NK-92 (cell line): ENCODE data around the gene ITPA.
A peak's percentile ranks its signal among the peaks of the same experiment; 100 is the strongest.
"Not testable (repeated sequence)": the region's sequence is repeated elsewhere in the genome, so short reads cannot be mapped to it uniquely, and the experiment has no call there.

Experiments
- DNase-seq: peaks from one replicate; lab custom pipeline; 2025; ENCODE audit not compliant: unreplicated experiment; lab: John Stamatoyannopoulos, UW

ITPA gene

DNA sequence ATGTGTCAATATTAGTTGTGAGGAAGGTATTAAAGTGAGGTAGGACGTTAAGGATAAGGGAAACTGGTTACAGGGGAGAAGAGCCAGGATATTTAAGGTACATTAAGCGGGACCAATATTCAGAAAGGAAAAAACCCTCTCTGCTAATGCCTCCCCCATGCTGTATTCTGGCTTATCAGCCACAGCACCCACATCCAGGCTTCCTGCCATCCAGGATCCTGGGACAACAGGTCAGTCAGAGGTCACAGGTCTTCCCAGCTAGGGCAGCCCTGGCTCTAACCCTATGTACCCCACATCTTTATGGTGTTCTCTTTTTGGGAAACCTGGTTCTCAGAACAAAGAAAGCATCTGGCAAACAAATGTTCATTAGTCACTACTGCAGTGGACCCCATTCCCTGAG is 10.1 kb upstream of the ITPA start:
- DNase-seq: no peak

DNA sequence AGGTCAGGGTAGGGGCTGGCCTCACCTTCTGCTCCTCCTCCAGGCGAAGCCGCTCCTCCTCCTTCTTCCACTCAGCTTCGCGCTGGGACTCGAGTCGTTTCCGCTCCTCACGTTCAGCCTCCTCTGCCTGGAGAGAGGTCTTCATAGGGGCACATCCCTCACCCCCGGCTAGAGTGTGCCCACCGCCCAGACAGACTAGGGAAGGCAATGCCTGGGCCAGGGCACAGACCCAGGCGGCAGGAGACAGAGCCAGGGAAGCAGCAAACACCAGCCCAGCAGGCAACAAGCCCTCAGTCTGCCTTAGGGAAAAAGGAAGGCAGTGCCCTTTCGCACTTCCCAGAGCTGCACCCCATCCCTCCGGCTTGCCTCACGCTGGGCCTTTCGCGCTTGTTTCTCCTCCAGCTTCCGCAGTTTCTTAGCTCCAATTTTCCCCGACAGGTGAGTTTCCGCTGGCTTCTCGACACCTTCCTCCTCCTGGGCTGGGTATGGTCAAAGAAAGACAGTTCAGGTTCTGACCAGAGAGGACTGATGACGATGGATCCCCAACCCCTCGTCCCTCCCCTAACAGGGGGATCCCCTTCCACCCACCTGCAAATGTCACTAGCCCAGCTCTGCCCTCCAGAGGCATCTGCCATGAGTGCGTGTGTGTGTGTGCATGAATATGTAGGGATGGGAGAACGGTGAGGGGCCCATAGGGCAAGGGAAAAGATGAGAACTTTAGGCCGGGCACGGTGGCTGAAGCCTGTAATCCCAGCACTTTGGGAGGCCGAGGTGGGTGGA is 9.1 kb upstream of the ITPA start:
- no peak for DNase-seq

DNA sequence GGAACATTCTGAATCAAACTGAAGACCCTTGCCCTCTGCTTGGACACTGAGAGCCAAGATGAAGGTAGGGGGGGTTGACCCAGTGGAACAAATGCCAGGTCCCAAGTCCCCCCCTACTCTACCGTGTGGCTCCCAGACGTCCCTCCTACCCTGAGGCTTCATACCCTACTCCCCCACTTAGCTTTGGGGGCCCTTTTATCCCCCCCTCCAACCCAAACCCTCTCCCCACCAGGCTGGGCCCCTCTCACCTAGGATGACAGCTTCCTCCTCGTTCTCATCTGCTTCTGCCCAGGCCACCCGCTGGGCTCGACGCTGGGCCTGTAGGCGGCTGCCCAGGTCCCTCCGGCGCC is 6.4 kb upstream of the ITPA start:
- no peak for DNase-seq

DNA sequence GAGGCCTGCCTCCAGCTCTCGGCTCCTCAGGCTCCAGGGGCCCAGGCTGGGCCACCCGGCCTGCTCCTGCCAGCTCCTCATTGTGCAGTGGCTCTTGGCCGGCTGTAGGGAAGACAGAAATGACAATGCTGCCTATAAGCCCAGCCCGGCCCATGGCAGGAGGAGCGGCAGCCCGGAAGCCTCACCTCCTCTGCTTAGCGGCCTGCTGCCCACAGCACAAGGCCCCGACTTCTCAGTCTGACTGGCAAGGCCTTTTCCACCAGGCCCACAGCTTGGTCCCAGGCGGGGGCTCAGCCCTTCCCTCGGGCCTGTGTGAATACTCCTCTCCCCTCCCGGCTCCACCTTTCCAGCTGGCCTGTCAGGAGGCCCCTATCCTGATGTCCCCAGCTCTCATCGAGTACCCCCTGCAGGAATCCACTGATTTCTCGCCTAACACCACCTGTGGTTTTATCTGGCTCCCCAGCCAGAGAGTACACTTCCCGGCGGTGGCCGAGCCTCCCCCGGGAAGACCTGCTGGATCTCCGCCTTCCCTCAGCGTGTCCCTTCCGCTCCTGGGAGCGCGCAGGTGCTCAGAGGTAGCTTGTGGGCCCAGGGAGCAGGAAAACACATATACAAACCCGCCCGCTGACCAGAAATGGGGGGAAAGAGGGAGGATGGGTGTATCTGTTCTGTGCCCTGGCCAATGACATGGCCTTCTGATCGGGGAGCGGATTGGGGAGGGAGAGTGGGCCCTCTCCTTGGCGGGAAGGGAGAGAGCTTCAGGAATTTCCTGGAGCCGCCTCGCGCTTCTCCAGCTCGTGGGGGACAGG is 5.8 kb upstream of the ITPA start:
- no peak for DNase-seq

DNA sequence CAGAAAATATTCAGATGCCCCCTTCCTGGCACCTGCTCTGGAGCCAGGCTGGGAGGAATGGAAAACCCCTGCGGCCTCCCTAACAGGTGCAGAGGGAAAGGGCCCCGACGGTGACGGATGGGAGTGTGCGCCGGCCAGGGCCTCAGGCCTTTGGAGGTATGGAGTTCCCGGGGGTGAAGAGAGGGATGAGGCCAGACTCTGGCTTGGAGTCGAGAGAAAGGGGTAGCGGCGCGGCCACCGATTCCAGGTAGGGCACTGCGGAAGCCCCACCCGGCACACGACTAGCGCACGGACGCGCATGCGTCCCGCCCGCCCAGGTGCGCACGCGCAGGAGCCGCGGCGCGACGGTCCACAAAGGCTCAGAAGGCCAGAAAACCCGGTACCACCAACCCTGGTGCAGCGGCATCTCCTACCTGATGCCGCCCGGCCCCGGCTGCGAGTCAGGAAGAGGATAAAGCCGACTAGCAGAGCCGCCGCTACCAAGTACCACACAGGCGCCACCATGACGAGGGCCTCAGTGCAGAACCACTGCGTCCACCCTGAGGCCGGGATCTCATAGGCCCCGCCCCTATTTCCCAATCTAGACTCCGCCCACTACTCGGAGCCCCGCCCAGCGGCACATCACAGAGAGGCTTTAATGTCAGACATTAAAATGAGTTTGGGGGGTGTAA is 5.0 kb upstream of the ITPA start, which contains the start of gene DDRGK1:
Gene DDRGK1 (minus strand): TSS at position 559 of the 671 bp plus-strand sequence. CDS start 55 bp downstream, at position 504.
- peak; percentile 41 for DNase-seq

DNA sequence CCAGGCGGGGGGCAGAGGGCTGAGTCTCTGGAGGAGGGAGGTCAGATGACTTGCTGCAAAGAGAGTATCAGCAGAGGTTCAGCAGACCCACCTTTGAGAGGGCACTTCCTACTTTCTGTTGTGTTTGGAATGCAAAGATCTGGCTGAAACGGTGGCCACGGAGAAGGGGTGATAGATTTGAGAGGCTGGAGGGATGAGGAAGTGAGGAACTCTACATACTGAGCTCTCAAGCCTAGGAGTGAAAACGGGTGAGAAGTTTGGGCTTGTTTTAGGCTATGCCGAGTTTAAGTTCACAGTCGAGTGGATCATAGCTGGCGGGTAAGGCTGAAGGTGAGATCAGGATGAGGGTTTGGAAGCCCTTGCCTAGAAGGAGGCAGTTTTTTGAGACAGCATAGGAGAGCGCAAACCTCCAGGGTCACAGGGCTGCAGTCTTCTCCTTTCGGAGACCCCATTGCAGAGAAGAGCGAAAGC is 477 bp upstream of the ITPA start:
- DNase-seq: no peak

DNA sequence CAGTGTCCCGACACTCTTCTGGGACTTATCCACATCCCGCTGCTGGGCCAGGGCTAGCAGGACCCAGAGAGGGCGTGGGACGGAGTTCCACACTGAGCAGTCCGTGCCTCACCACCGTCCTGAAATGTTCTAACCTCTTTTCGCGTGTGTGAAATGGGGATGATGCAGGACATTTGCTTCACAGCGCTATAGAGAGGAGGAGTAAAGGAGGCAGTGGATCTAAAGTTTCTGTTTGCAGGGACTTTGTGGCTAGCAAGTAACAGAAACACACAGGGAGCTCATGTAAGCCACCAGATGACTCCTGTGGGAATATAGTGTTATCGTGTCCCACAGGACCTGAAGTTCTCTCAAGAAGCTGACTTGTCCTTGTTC is 634 bp downstream of the ITPA start:
- DNase-seq: no peak

DNA sequence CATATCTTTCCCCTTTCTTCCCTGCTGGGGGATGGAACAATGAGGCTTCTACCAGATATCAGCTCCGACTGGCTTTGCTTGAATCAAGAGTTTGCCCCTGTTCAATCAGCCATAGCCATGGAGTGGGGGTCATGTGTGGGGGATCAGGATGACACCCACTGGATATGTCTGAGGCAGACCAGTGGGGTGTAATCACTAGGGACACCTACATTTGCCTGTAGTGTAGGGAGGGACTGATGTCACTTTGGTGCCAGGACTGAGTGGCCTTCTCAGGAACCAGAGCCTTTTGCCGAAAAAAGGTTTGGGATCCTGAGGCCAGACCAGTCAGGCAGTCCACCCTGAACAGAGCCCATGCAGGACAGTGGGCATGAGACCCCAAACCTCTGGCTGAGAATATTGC is 1.0 kb downstream of the ITPA start:
- no peak for DNase-seq

DNA sequence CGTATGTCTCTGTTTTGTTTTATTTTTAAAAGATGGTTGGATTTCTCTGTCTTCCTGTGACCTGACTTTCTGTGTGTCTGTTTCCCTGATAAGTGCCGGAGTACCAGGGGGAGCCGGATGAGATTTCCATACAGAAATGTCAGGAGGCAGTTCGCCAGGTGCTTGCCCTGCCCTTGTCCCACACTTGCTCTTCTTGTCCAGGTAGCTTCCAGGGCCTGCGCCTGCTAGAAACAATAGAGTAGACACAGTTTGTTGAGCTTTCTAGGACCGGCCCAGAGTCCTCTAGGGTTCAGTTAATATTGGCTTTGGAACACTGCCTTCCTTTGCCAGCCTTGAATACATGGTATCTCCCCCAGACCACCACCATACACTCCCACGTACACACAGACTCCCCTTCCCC is 3.9 kb downstream of the ITPA start:
- DNase-seq: no peak

DNA sequence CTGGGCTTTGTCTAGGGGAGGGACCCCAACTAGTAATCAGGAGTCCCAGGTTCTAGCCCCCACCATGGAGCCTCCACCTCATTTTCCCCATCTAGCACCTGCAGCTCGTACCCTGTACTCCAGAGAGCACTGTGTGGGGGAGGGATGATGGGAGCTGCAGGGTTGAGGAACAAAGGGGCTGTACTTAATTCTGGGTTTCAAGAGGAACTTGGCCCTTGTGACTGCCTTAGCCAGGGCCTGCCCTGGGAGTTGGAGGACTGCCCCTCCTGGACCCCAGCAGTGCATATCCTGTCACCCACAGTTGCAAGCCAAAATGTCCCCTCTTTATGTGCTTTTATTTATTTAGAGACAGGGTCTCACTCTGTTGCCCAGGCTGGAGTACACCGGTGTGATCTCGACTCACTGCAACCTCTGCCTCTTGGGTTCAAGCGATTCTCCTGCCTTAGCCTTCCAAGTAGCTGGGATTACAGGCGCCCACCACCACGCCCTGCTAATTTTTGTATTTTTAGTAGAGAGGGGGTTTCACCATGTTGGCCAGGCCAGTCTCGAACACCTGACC is 6.1 kb downstream of the ITPA start:
- not testable (repeated sequence) for DNase-seq

DNA sequence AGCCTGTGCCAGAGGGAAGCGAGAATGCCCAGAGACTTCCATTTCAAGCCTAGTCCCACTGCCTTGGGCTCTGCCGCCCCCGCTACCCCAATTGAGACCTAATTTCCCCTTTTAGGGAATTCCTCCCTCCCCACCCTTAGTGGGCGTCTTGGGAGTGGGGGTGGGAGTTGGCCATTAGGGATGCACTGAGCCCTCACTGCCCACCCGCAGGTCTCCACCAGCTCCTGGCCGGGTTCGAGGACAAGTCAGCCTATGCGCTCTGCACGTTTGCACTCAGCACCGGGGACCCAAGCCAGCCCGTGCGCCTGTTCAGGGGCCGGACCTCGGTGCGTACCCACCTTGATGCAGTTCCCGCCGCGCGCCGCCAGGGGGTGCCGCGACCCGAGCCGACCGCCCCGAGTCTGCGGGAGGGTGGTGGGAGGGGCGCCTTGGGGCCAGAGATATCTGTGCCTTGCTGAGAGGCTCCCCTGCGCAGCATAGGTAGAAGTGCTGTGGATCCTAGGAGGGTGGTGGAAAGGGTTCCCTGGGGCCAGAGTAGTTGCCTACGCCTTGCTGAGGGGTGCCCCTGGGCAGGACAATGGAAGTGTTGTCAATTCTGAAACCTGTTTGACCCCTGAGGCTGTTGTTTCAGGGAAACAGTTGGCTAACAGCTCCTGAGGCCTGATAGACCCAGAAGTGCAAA is 9.2 kb downstream of the ITPA start:
- no peak for DNase-seq

DNA sequence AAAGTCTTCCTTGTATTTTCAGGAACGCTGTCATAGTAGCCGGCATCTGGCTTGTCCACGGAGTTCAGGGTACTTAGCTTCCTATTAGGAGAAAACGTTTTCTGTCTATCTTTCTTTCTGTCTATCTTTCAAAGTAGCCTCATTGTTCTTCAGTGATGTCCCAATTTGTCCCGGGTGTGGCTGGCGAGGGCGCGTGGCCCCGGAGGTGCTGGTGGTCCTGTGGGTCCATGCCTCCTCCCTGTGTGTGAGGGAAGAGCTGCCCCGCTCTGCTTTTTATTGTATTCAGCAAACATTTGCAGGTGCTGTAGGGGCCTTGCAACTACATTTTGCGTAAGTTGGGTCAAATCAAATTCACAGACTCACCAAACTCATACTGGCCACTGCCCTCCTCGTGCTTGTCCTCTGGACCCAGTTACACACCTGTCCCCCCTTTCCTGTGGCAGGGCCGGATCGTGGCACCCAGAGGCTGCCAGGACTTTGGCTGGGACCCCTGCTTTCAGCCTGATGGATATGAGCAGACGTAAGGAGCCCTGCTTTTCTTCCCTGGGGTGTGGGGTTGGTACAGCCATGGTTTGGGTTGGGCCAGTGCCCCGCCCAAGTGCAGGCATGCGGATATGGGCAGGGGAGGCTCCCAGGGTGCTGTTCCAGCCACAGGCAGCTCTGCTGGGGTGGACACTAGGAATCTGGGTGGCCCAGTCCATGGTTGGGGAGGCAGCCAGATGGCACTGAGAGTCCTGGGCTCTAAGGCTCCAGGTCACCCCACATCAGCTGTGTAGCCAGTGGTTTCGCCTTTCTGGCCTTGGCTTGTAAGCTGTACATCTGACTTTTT is 12.3 kb downstream of the ITPA start:
- no peak for DNase-seq

DNA sequence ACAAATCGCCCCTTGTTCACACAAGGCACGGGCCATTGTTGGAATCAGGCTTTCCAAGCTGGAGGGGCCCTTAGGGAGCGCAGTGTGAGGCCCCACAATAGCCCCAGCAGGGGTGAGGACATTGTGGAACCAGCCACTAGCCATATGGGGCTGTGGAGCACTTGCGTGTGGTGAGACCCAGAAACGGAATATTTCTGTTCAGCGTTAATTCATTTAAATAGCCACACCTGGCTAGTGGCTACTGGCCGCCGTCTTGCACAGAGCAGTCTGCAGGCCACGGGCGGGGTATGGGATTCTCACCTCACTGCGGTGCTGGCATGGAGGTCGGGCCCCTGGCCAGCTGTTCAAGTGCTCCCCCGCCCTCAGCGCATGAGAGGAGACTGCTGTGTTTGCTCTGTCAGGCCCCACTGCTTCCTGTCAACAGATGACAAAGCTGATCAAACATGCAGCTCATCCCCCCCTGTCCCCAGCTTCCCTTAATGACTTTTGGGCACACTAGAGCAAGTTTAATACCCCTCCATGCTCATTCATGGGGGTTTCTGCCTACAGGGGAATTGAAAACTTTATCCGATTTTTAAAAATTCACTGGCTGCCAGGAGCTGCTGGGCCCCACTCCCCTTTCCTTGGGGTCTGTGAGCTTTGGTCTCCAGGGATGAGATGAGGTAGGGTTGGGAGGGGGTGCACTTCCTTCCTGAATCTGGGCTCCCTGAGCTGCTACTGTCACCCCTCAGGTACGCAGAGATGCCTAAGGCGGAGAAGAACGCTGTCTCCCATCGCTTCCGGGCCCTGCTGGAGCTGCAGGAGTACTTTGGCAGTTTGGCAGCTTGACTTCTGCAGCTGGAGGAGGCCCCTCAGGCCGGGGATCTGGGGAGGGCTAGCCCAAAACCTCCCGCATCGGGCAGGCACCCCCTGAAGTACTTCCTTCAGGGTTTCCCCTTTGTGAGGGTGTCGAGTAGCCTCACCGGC is 13.6 kb downstream of the ITPA start:
- no peak for DNase-seq

DNA sequence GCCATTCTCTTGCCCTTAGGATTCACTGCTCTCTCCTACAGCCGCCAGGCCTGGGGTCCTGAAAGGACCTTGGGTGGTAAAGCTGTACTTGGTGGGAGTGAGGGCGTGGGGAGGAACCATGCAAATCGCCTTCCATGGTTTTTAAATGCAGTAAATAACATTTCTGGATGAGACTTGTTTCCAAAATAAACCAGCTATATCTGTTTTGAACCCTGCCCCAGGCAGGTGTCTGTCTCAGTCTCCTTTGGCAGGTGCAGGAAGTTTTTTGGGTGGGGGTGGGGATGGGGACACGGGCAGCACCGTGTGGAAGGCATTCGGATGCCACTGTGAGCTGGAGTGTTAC is 14.3 kb downstream of the ITPA start:
- DNase-seq: no peak

DNA sequence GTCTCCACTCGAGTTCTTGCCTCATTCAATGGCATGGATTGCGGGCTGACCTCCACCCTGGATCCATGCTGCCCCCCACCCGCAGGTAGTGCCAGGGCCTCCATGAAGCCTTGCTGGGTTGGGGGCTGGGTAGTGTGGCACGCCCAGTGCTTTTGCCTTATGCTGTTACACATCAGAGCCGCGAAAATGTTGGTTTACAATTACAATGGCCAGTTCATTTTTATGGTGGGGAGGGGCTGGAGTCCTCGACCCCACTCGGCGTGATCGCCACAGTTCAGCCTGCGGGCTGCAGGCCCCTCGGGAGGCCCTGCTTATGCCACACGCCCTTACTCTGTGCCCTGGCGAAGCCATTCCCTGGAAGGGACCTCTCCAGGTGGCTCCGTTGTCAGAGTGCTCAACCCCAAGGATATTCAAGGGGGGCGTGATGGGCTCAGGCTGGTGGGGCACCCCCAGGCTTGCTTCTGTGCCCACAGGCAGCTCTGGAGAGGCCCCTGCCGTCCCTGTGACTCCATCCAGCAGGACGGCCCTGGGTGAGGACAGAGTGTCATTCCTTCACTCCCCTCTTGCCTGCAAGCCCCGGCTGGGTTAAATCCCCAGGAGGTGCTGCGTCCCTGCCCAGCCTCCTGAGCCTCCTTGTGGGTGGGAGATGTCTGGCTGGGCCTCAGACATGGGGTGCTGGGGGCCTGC is 14.8 kb downstream of the ITPA start:
- no peak for DNase-seq

DNA sequence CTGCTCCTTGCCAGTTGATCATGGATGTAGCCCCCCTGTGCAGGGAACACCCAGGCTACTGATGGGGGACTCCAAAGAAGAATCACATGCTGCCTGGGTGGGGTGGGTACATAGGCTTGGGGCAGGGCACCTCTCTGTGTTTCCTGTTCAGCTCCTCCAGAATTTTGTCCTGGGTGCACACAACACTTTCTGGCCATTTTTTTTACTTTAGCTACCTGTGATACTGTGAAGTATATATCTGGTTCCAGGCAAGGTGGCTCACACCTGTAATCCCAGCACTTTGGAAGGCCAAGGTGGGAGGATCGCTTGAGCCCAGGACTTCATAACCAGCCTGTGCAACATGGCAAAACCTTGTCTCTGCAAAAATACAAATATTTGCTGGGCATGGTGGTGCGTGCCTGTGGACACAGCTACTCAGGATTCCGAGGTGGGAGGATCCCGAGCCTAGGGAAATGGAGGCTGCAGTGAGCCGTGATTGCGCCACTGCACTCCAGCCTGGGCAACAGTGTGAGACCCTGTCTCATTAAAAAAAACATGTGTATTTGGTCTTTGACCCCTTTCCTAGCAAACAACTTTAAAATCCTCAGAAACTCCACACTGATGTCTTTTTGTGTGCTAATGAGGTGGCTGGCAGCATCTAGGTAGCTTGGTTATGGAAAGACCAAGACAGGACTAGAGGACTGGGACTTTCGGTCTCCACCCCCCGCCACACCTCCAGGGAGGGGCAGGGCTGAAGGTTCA is 15.6 kb downstream of the ITPA start:
- no peak for DNase-seq

DNA sequence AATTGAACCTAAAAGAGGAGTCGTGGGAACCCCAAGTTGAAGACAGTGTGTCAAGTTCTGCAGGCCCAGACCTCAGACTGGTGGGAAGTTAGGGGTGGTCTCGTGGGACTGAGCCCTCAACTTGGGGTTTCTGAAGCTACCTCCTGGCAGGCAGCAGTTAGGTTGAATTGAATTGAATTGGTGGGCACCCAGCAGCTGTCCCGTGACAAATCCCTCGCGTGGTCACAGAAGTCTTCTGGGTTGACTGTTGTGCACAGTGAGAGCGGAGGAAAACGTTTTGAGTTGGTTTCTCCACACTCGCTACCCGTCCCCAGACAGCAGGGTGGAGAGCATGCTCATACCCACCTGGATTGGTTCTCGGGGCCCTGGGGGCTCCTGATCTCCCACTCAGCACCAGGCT is 16.8 kb downstream of the ITPA start:
- no peak for DNase-seq

DNA sequence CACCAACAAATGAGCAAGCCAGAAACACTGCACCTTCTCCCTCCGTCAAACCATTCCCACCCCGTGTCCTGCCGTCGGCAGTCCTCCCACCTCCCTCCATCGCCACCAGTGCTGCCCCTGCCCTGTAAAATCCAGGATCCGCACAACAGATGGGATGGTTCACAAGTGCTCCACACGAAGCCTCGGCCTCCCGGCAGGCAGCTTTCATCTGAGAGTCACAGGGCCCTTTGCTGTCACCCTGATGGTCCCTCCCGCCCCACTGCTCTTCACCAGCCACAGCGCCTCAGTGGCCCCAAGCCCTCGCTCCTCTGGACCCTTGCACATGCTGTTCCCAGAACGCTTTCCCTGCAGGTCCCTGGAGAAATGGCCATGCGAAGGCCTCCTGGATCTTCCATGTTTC is 17.6 kb downstream of the ITPA start:
- DNase-seq: no peak
